ENCODE data around the gene ANKLE2. TPM values are rescaled to one million over a fixed set of nuclear protein-coding genes. Genes with fewer than 3 reads are reported as not detected.
"Not testable (repeated sequence)": the region's sequence is repeated elsewhere in the genome, so short reads cannot be mapped to it uniquely, and the experiment has no call there.

Gene ANKLE2
- total and polyA plus RNA-seq, 4 experiments from 2014 or later = 21.0 to 101 (median 70.0) TPM

DNA sequence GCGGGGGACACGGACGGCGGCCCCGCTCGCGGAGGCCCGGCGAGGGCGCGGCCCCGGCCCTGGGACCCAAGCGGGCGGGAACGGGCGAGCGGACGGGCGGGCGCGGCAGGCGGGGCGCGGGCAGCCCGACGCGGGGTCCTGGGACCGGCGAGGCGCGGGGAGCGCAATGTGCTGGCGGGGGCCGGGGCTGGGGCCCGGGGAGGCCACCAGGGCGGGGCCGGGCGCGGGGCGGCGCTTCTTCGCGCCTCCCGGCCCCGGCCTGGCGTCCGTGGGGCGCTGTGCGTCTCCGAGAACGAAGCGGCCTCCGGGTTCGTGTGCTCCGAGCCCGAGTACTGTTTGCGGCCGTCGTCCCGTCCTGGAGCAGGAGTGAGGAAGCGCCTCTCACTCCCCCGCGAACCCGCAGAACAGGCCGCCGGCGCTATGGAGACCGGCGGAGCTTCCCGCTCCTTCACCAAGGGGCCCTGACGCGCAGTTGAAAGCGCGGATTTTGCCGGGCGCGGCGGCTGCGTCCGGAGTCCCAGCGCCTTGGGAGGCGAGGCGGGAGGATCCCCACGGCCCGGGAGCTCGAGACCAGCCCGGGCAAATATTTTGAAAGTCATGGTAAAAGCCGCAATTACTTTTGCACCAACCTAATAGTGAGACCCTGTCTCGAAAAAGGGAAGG is 420 bp upstream of the ANKLE2 start:
- peaks cover 24% of the 10 kb centered on the region for H3K4me1 ChIP-seq (ENCODE audit: insufficient read depth, low read length)

DNA sequence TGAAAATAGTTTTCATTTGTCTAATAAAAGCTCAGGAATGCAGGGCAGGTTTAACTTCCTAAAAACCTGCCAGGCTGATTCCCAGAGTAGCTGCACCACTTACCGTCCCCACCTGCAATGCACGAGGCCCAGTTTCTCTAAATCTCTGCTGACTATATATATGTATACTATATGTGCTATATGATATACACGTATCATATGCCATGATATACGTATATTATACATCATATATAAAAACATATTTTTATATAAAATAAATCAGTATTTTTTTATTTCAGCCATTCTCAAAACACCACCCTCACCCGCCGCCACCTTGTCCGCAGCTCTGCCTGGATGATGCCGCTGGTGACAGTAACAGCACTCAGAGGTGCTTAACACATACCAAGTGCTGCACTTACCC is 2.3 kb downstream of the ANKLE2 start:
- Mint-ChIP-seq H3K4me1 (peaks cover 14 to 27% (median 21%) of the 10 kb centered on the region in 4 donors), H3K27ac (peak overlapping the region in 4 of 7 donors; percentile 31 to 97 (median 55)), H3K4me3 (peak overlapping the region in 6 of 8 donors; percentile 35 to 99 (median 88)), H3K27me3 (no peaks in the 10 kb centered on the region), H3K9me3 (peaks cover 0 to 3% (median 0%) of the 10 kb centered on the region in 8 donors), H3K36me3 (peaks cover 10 to 29% of the 10 kb centered on the region in 2 donors)
- DNase-seq = no peak
- CTCF ChIA-PET (ENCODE audit: partially characterized antibody) = interaction anchor here (1.0 to 1.2 kb wide), 2 partner anchors 10 to 63 kb away, joined by 3 read pairs; no protein-coding TSS in a partner anchor
- no peak overlapping the region for H3K27ac ChIP-seq (ENCODE audit: low read depth, low read length)
- POLR2A ChIA-PET (ENCODE audit: partially characterized antibody) = no interaction called here
- no peaks in the 10 kb centered on the region for H3K9me3 ChIP-seq (ENCODE audit: control insufficient read depth in 1 of 2, low read length in 2 of 2)
- H3K4me3 ChIP-seq (ENCODE audit: low read length in 2 of 2) = no peak overlapping the region
- no peaks in the 10 kb centered on the region for H3K27me3 ChIP-seq (ENCODE audit: insufficient read depth, low read length)
- intact Hi-C loops (cut with micrococcal nuclease) = no loop called here
- H3K4me1 ChIP-seq (ENCODE audit: insufficient read depth, low read length) = peaks cover 24% of the 10 kb centered on the region
- peaks cover 7% of the 10 kb centered on the region for H3K36me3 ChIP-seq (ENCODE audit: insufficient read depth, low read length)

More for the DNA sequence above, 420 bp upstream of the ANKLE2 start:
- CTCF ChIA-PET (ENCODE audit: partially characterized antibody) = interaction anchor here (1.0 to 1.2 kb wide), 2 partner anchors 143 to 144 kb away, joined by 3 to 5 read pairs; no protein-coding TSS in a partner anchor
- Mint-ChIP-seq H3K9me3 (peaks cover 0 to 3% (median 0%) of the 10 kb centered on the region in 8 donors), H3K4me3 (peak overlapping the region; percentile 72 to 88 (median 80)), H3K27me3 (no peaks in the 10 kb centered on the region), H3K27ac (peak overlapping the region; percentile 61 to 92 (median 87)), H3K36me3 (peaks cover 2 to 18% of the 10 kb centered on the region in 2 donors), H3K4me1 (peaks cover 12 to 25% (median 20%) of the 10 kb centered on the region in 4 donors)
- Histone ChIP-seq H3K27me3 (ENCODE audit: insufficient read depth, low read length) (no peaks in the 10 kb centered on the region), H3K9me3 (ENCODE audit: control insufficient read depth in 1 of 2, low read length in 2 of 2) (no peaks in the 10 kb centered on the region), H3K36me3 (ENCODE audit: insufficient read depth, low read length) (no peaks in the 10 kb centered on the region), H3K4me3 (ENCODE audit: low read length in 2 of 2) (peak overlapping the region; percentile 65 to 66), H3K27ac (ENCODE audit: low read depth, low read length) (peak overlapping the region; percentile 81)
- intact Hi-C loops (cut with micrococcal nuclease) = loop anchor here (1.0 to 5.0 kb wide), 8 partner anchors 52 to 369 kb away; partner anchors contain the start of genes CHFR, GOLGA3, PGAM5 and POLE
- POLR2A ChIA-PET (ENCODE audit: partially characterized antibody) = interaction anchor here (0.7 to 2.3 kb wide), 10 partner anchors 8 to 225 kb away, joined by 3 to 11 read pairs (median 5); partner anchors contain the start of genes CHFR and PGAM5
- DNase-seq = peak; percentile 80 to 89 (median 87)

DNA sequence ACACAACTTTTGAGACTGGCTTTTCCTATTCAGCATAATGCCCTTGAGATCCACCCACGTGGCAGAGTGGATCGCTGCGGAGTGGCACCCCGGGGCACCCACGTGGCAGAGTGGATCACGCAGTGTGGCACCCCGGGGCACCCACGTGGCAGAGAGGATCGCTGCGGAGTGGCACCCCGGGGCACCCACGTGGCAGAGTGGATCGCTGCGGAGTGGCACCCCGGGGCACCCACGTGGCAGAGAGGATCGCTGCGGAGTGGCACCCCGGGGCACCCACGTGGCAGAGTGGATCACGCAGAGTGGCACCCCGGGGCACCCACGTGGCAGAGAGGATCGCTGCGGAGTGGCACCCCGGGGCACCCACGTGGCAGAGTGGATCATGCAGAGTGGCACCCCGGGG is 2.8 kb downstream of the ANKLE2 start:
- POLR2A ChIA-PET (ENCODE audit: partially characterized antibody); H3K27me3 ChIP-seq (ENCODE audit: insufficient read depth, low read length); H3K4me3 ChIP-seq (ENCODE audit: low read length in 2 of 2); DNase-seq; intact Hi-C loops (cut with micrococcal nuclease); H3K9me3 ChIP-seq (ENCODE audit: control insufficient read depth in 1 of 2, low read length in 2 of 2); H3K4me3 Mint-ChIP-seq; H3K27me3 Mint-ChIP-seq; H3K9me3 Mint-ChIP-seq; H3K27ac Mint-ChIP-seq; H3K27ac ChIP-seq (ENCODE audit: low read depth, low read length); H3K36me3 ChIP-seq (ENCODE audit: insufficient read depth, low read length): not testable (repeated sequence)
- CTCF ChIA-PET (ENCODE audit: partially characterized antibody) = interaction anchor here (1.0 to 1.2 kb wide), 2 partner anchors 10 to 63 kb away, joined by 3 read pairs; no protein-coding TSS in a partner anchor
- H3K4me1 ChIP-seq (ENCODE audit: insufficient read depth, low read length) = peaks cover 24% of the 10 kb centered on the region
- Mint-ChIP-seq H3K4me1 (peaks cover 14 to 27% (median 22%) of the 10 kb centered on the region in 4 donors), H3K36me3 (peaks cover 14 to 31% of the 10 kb centered on the region in 2 donors)

DNA sequence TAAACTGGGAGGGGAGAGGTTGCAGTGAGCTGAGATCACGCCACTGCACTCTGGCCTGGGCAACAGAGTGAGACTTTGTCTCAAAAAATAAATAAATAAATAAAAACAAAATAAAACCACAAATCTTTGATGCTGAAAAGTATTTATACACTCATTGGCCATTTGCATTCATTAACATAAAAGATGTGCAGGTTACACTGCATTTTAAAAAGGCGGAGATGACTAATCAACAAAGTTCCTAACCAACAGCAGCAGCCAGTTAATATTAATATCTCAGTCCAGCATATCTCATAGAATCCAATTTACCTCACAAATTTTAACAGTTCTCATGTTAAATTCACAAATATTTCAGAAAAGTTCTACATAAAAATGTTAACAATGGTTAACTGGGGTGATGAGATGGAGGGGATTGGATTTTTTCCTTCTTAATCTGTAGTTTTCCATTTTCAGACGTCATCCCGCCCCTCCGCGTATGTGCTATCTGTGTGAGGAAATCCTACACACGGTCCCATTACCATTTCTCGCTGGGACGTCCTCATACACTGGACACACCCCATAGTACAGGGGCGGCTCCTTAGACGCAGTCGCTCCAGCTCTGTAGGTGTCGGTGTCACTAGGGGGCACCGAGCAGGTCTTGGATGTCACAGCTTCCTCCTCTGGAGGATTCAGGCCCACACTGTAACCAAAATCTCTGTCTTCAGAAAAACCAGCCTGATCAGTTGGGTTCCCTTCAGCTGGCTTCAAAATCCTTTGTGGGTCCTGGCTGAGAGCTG is 7.3 kb downstream of the ANKLE2 start:
- Mint-ChIP-seq H3K27me3 (no peaks in the 10 kb centered on the region), H3K9me3 (no peaks in the 10 kb centered on the region), H3K4me1 (peaks cover 3 to 9% (median 6%) of the 10 kb centered on the region in 4 donors), H3K36me3 (peaks cover 23 to 43% of the 10 kb centered on the region in 2 donors), H3K4me3 (no peak overlapping the region), H3K27ac (no peak overlapping the region)
- H3K36me3 ChIP-seq (ENCODE audit: insufficient read depth, low read length) = peaks cover 41% of the 10 kb centered on the region
- POLR2A ChIA-PET (ENCODE audit: partially characterized antibody) = interaction anchor here (0.6 kb wide), 1 partner anchor 62 kb away, joined by 3 read pairs; no protein-coding TSS in a partner anchor
- DNase-seq = no peak
- no peaks in the 10 kb centered on the region for H3K27me3 ChIP-seq (ENCODE audit: insufficient read depth, low read length)
- H3K9me3 ChIP-seq (ENCODE audit: control insufficient read depth in 1 of 2, low read length in 2 of 2) = no peaks in the 10 kb centered on the region
- intact Hi-C loops (cut with micrococcal nuclease) = no loop called here
- H3K4me3 ChIP-seq (ENCODE audit: low read length in 2 of 2) = no peak overlapping the region
- H3K27ac ChIP-seq (ENCODE audit: low read depth, low read length) = no peak overlapping the region
- H3K4me1 ChIP-seq (ENCODE audit: insufficient read depth, low read length) = no peaks in the 10 kb centered on the region
- CTCF ChIA-PET (ENCODE audit: partially characterized antibody) = interaction anchor here (0.9 kb wide), 1 partner anchor 14 kb away, joined by 4 read pairs; no protein-coding TSS in a partner anchor

DNA sequence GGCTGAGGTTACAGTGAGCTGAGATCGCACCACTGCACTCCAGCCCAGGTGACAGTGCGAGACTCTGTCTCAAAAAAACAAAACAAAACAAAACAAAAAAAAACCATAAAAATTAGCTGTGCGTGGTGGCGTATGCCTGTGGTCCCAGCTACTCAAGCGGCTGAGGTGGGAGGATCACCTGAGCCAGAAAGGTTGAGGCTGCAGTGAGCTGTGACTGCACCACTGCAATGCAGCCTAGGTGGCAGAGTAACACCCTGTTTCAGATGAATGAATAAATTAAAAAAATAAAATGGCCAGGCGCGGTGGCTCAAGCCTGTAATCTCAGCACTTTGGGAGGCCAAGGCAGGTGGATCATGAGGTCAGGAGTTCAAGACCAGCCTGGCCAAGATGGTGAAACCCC is 8.0 kb downstream of the ANKLE2 start:
- H3K4me1 Mint-ChIP-seq; H3K27me3 ChIP-seq (ENCODE audit: insufficient read depth, low read length); intact Hi-C loops (cut with micrococcal nuclease); H3K27ac ChIP-seq (ENCODE audit: low read depth, low read length); H3K9me3 ChIP-seq (ENCODE audit: control insufficient read depth in 1 of 2, low read length in 2 of 2); POLR2A ChIA-PET (ENCODE audit: partially characterized antibody); H3K27ac Mint-ChIP-seq; DNase-seq; H3K27me3 Mint-ChIP-seq; H3K4me3 Mint-ChIP-seq; H3K4me1 ChIP-seq (ENCODE audit: insufficient read depth, low read length); H3K9me3 Mint-ChIP-seq; H3K4me3 ChIP-seq (ENCODE audit: low read length in 2 of 2): not testable (repeated sequence)
- peaks cover 44% of the 10 kb centered on the region for H3K36me3 ChIP-seq (ENCODE audit: insufficient read depth, low read length)
- peaks cover 23 to 47% of the 10 kb centered on the region in 2 donors for H3K36me3 Mint-ChIP-seq
- CTCF ChIA-PET (ENCODE audit: partially characterized antibody) = interaction anchor here (0.9 kb wide), 1 partner anchor 14 kb away, joined by 3 read pairs; no protein-coding TSS in a partner anchor

DNA sequence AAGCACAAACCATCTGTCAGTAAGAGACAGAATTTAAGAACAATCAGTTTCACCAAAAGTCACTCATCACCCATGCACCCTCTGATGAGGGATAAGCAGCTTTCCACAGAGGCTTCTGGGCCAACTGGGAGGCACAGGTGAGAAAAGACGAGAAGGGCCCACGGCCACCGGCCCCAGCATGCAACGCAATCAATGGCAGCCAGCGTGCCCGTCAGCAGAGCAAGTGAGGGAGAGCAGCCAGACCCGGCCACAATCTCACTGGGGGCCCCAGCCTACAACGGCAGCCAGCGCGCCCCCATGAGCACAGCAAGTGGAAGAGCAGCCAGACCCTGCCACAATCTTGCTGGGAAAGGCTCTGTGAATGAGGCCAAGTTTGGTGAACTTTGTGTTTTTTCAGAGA is 13.3 kb downstream of the ANKLE2 start:
- intact Hi-C loops (cut with micrococcal nuclease) = no loop called here
- peaks cover 48 to 69% of the 10 kb centered on the region in 2 donors for H3K36me3 Mint-ChIP-seq
- ChIA-PET CTCF (ENCODE audit: partially characterized antibody) (no interaction called here), POLR2A (ENCODE audit: partially characterized antibody) (no interaction called here)
- no peak overlapping the region for H3K27ac Mint-ChIP-seq
- peaks cover 0 to 7% (median 2%) of the 10 kb centered on the region in 4 donors for H3K4me1 Mint-ChIP-seq
- no peaks in the 10 kb centered on the region for H3K27me3 Mint-ChIP-seq
- no peaks in the 10 kb centered on the region for H3K4me1 ChIP-seq (ENCODE audit: insufficient read depth, low read length)
- no peak overlapping the region for H3K4me3 Mint-ChIP-seq
- H3K36me3 ChIP-seq (ENCODE audit: insufficient read depth, low read length) = peaks cover 76% of the 10 kb centered on the region
- no peaks in the 10 kb centered on the region for H3K9me3 ChIP-seq (ENCODE audit: control insufficient read depth in 1 of 2, low read length in 2 of 2)
- no peak for DNase-seq
- H3K9me3 Mint-ChIP-seq = no peaks in the 10 kb centered on the region
- H3K4me3 ChIP-seq (ENCODE audit: low read length in 2 of 2) = no peak overlapping the region
- no peak overlapping the region for H3K27ac ChIP-seq (ENCODE audit: low read depth, low read length)
- no peaks in the 10 kb centered on the region for H3K27me3 ChIP-seq (ENCODE audit: insufficient read depth, low read length)

DNA sequence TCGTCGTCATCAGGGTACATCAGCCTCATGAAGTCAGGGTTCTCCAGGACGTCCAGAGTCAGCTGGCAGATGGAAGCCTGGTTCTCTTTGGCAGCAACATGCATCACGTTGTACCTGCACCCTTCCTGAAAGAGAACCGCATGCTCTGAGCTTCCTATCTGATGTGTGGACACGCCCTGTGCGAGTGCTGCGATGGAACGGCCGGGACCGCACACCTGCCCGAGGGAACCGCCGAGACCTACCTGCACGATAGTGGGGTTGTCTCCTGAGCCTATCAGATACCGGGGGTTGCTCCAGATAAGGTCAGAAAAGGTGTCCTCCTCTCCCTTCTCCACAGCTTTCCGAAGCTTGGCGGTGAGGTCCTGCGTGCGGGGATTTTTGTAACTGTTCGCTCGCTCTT is 13.7 kb downstream of the ANKLE2 start:
- POLR2A ChIA-PET (ENCODE audit: partially characterized antibody) = no interaction called here
- H3K27ac Mint-ChIP-seq = no peak overlapping the region
- intact Hi-C loops (cut with micrococcal nuclease) = no loop called here

More for the DNA sequence above, 13.7 kb downstream of the ANKLE2 start:
- peaks cover 51 to 69% of the 10 kb centered on the region in 2 donors for H3K36me3 Mint-ChIP-seq
- Histone ChIP-seq H3K4me1 (ENCODE audit: insufficient read depth, low read length) (no peaks in the 10 kb centered on the region), H3K9me3 (ENCODE audit: control insufficient read depth in 1 of 2, low read length in 2 of 2) (no peaks in the 10 kb centered on the region), H3K36me3 (ENCODE audit: insufficient read depth, low read length) (peaks cover 75% of the 10 kb centered on the region), H3K27me3 (ENCODE audit: insufficient read depth, low read length) (no peaks in the 10 kb centered on the region), H3K27ac (ENCODE audit: low read depth, low read length) (no peak overlapping the region), H3K4me3 (ENCODE audit: low read length in 2 of 2) (no peak overlapping the region)
- no peaks in the 10 kb centered on the region for H3K27me3 Mint-ChIP-seq
- no peaks in the 10 kb centered on the region for H3K9me3 Mint-ChIP-seq
- no peak overlapping the region for H3K4me3 Mint-ChIP-seq
- DNase-seq = no peak
- peaks cover under 1 to 7% (median 4%) of the 10 kb centered on the region in 4 donors for H3K4me1 Mint-ChIP-seq
- CTCF ChIA-PET (ENCODE audit: partially characterized antibody) = no interaction called here
